Neural cell (in vitro differentiated cells): ENCODE results near the gene PACSIN2. TPM values are rescaled to one million over a fixed set of nuclear protein-coding genes. Genes with fewer than 3 reads are reported as not detected.

Experiments
- H2AFZ ChIP-seq: fragments of 200-600, 300-800 bp; sonication (generic), shearing (Covaris generic); 2 replicates; pipeline ENCODE4 v1.6.0; 2014; ENCODE audit warnings: low read depth, mild to moderate bottlenecking, antibody characterized with exemption, low read length, moderate library complexity
- H3F3A ChIP-seq: fragments of 200-600 bp; shearing (Covaris generic); 2 replicates; pipeline ENCODE4 v1.6.1; 2016; ENCODE audit warnings: mild to moderate bottlenecking, moderate library complexity, mixed read lengths, antibody characterized with exemption, low read length; ENCODE audit not compliant: insufficient read depth, poor library complexity, severe bottlenecking
- H3K27ac ChIP-seq: fragments of 200-600, 300-800 bp; sonication (generic), shearing (Covaris generic); 2 replicates; pipeline ENCODE4 v1.5.1; 2014; ENCODE audit warnings: mild to moderate bottlenecking, low read length, moderate library complexity
- H3K27me3 ChIP-seq: fragments of 300-800, 200-600 bp; sonication (generic), shearing (Covaris generic); 2 replicates; pipeline ENCODE4 v1.6.0; 2014; ENCODE audit warnings: mild to moderate bottlenecking, low read depth, low read length, moderate library complexity; ENCODE audit not compliant: insufficient read depth
- H3K36me3 ChIP-seq: fragments of 300-800, 200-600 bp; sonication (generic), shearing (Covaris generic); 2 replicates; pipeline ENCODE4 v1.5.1; 2014; ENCODE audit warnings: mild to moderate bottlenecking, antibody characterized with exemption, low read length, moderate library complexity; ENCODE audit not compliant: insufficient read depth
- H3K4me2 ChIP-seq: fragments of 300-800, 200-600 bp; sonication (generic), shearing (Covaris generic); 2 replicates; pipeline ENCODE4 v1.6.0; 2014; ENCODE audit warnings: mild to moderate bottlenecking, low read length
- H3K4me3 ChIP-seq: fragments of 300-800, 200-600 bp; sonication (generic), shearing (Covaris generic); 2 replicates; pipeline ENCODE4 v1.5.1; 2014; ENCODE audit warnings: mild to moderate bottlenecking, low read length, moderate library complexity
- H3K79me2 ChIP-seq: fragments of 200-600 bp; shearing (Covaris generic); replicated peaks from 2 replicates; pipeline ENCODE4 v1.6.0; 2014; ENCODE audit warnings: mild to moderate bottlenecking, low read length, moderate library complexity; ENCODE audit not compliant: insufficient read depth
- H3K9ac ChIP-seq: fragments of 300-800, 200-600 bp; sonication (generic), shearing (Covaris generic); 2 replicates; pipeline ENCODE4 v1.6.1; 2016; ENCODE audit warnings: mild to moderate bottlenecking, low read length, mixed read lengths
- H3K9me2 ChIP-seq: fragments of 200-600 bp; shearing (Covaris generic); 2 replicates; pipeline ENCODE4 v1.6.1; 2016; ENCODE audit warnings: mild to moderate bottlenecking, low read length, mixed read lengths; ENCODE audit not compliant: insufficient read depth
- H3K9me3 ChIP-seq: fragments of 200-600, 300-800 bp; sonication (generic), shearing (Covaris generic); 2 replicates; pipeline ENCODE4 v1.6.1; 2016; ENCODE audit warnings: mild to moderate bottlenecking, mixed run types, low read length, moderate library complexity, mixed read lengths
- H4K20me1 ChIP-seq: fragments of 200-600 bp; shearing (Covaris generic); 2 replicates; pipeline ENCODE4 v1.6.1; 2016; ENCODE audit warnings: mild to moderate bottlenecking, mixed run types; ENCODE audit not compliant: insufficient read depth
- EP300 ChIP-seq: fragments of 450-650 bp; conservative IDR thresholded peaks from 2 replicates; pipeline ENCODE4 v1.6.1; 2014; ENCODE audit warnings: antibody characterized with exemption, mild to moderate bottlenecking, moderate library complexity; ENCODE audit not compliant: poor library complexity, severe bottlenecking
- EZH2 ChIP-seq: fragments of 200-600, 300-800 bp; shearing (Covaris generic), sonication (generic); IDR thresholded peaks from 2 replicates; pipeline ENCODE4 v1.6.1; 2014; ENCODE audit warnings: antibody characterized with exemption, low read length, borderline replicate concordance, mild to moderate bottlenecking; ENCODE audit not compliant: insufficient read depth, poor library complexity, severe bottlenecking
- MXI1 ChIP-seq: fragments of 450-650 bp; conservative IDR thresholded peaks from 2 replicates; pipeline ENCODE4 v1.6.1; 2014; ENCODE audit warnings: antibody characterized with exemption, mild to moderate bottlenecking; ENCODE audit not compliant: poor library complexity, severe bottlenecking
- POLR2AphosphoS5 ChIP-seq: IDR thresholded peaks from 2 replicates; pipeline ENCODE4 v1.6.1; 2012
- RAD21 ChIP-seq: fragments of 450-650 bp; conservative IDR thresholded peaks from 2 replicates; pipeline ENCODE4 v1.6.1; 2014; ENCODE audit warnings: antibody characterized with exemption, mild to moderate bottlenecking, moderate library complexity
- SMC3 ChIP-seq: fragments of 450-650 bp; conservative IDR thresholded peaks from 2 replicates; pipeline ENCODE4 v1.6.1; 2014; ENCODE audit warnings: antibody characterized with exemption, mild to moderate bottlenecking, moderate library complexity; ENCODE audit not compliant: poor library complexity
- TAF1 ChIP-seq: IDR thresholded peaks from 2 replicates; pipeline ENCODE4 v1.6.1; 2012; ENCODE audit warnings: low read depth
- polyA plus RNA-seq: library from polyadenylated mRNA; depleted of rRNA; stranded (reverse); fragments of >200 nt; gene quantifications from 2 replicates; pipeline ENCODE4 v1.2.3, GENCODE V29; 2014
- TF ChIP-seq, protein P1 (sequence below): IDR thresholded peaks from 2 replicates; pipeline ENCODE4 v1.6.1; 2012; ENCODE audit warnings: borderline replicate concordance
- TF ChIP-seq, protein P2 (sequence below): fragments of 450-650 bp; IDR thresholded peaks from 2 replicates; pipeline ENCODE4 v1.5.1; 2014; ENCODE audit warnings: antibody characterized with exemption, mild to moderate bottlenecking, moderate library complexity; ENCODE audit not compliant: poor library complexity, severe bottlenecking

Gene PACSIN2
- polyA plus RNA-seq, 1 donor from 2014 or later, result 47.2 TPM

DNA sequence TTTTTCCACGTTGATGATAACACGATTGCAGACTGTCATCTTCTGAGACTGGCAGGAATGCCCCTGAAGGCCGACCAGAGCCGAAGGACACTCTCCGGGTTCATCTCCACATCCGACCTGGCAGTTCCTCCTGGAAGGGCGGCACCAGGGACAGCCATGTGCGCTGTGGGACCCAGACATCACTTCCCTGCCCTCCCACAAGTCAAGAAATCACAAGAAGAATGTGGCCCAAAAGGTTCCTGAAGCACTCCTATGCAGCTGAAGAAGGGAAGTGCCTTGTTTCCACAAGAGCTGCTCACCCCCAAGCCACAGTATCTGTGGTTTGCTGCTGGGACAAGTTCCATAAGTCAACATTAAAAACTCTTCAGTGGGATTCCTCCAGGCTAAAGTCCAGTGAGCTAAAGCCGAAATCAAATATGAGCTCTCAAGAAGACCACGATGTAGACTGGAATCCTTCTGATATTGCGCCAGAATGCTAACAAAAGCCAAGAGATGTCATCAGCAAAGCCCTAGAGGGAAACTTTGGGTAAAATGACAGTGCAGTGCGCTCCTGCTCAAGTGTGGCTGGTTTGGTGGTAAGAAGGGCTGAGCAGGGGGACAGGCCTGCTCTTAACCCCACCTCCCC, 21.2 kb downstream of the PACSIN2 start:
- H3K27me3 ChIP-seq, result no peaks in the 10 kb centered on the region
- H3K36me3 ChIP-seq, result no peaks in the 10 kb centered on the region
- no peak overlapping the region for H3K4me3 ChIP-seq
- H3K4me2 ChIP-seq, result no peak overlapping the region
- no peak overlapping the region for H3K27ac ChIP-seq
- H3K9me3 ChIP-seq, result peaks cover 3% of the 10 kb centered on the region
- H4K20me1 ChIP-seq, result no peaks in the 10 kb centered on the region
- no peak overlapping the region for H3K9ac ChIP-seq
- no peak for TF ChIP-seq RAD21
- TF ChIP-seq MXI1, result no peak
- no peak for TF ChIP-seq SMC3
- TF ChIP-seq, protein P1, sequence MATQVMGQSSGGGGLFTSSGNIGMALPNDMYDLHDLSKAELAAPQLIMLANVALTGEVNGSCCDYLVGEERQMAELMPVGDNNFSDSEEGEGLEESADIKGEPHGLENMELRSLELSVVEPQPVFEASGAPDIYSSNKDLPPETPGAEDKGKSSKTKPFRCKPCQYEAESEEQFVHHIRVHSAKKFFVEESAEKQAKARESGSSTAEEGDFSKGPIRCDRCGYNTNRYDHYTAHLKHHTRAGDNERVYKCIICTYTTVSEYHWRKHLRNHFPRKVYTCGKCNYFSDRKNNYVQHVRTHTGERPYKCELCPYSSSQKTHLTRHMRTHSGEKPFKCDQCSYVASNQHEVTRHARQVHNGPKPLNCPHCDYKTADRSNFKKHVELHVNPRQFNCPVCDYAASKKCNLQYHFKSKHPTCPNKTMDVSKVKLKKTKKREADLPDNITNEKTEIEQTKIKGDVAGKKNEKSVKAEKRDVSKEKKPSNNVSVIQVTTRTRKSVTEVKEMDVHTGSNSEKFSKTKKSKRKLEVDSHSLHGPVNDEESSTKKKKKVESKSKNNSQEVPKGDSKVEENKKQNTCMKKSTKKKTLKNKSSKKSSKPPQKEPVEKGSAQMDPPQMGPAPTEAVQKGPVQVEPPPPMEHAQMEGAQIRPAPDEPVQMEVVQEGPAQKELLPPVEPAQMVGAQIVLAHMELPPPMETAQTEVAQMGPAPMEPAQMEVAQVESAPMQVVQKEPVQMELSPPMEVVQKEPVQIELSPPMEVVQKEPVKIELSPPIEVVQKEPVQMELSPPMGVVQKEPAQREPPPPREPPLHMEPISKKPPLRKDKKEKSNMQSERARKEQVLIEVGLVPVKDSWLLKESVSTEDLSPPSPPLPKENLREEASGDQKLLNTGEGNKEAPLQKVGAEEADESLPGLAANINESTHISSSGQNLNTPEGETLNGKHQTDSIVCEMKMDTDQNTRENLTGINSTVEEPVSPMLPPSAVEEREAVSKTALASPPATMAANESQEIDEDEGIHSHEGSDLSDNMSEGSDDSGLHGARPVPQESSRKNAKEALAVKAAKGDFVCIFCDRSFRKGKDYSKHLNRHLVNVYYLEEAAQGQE, result no peak
- TF ChIP-seq EZH2, result no peak
- TF ChIP-seq, protein P2, sequence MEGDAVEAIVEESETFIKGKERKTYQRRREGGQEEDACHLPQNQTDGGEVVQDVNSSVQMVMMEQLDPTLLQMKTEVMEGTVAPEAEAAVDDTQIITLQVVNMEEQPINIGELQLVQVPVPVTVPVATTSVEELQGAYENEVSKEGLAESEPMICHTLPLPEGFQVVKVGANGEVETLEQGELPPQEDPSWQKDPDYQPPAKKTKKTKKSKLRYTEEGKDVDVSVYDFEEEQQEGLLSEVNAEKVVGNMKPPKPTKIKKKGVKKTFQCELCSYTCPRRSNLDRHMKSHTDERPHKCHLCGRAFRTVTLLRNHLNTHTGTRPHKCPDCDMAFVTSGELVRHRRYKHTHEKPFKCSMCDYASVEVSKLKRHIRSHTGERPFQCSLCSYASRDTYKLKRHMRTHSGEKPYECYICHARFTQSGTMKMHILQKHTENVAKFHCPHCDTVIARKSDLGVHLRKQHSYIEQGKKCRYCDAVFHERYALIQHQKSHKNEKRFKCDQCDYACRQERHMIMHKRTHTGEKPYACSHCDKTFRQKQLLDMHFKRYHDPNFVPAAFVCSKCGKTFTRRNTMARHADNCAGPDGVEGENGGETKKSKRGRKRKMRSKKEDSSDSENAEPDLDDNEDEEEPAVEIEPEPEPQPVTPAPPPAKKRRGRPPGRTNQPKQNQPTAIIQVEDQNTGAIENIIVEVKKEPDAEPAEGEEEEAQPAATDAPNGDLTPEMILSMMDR, result no peak
- no peak for TF ChIP-seq POLR2AphosphoS5
- no peak for TF ChIP-seq EP300
- TF ChIP-seq TAF1, result no peak
- H3K9me2 ChIP-seq, result no peaks in the 10 kb centered on the region
- no peaks in the 10 kb centered on the region for H3F3A ChIP-seq
- peaks cover 5% of the 10 kb centered on the region for H3K79me2 ChIP-seq
- no peak overlapping the region for H2AFZ ChIP-seq

DNA sequence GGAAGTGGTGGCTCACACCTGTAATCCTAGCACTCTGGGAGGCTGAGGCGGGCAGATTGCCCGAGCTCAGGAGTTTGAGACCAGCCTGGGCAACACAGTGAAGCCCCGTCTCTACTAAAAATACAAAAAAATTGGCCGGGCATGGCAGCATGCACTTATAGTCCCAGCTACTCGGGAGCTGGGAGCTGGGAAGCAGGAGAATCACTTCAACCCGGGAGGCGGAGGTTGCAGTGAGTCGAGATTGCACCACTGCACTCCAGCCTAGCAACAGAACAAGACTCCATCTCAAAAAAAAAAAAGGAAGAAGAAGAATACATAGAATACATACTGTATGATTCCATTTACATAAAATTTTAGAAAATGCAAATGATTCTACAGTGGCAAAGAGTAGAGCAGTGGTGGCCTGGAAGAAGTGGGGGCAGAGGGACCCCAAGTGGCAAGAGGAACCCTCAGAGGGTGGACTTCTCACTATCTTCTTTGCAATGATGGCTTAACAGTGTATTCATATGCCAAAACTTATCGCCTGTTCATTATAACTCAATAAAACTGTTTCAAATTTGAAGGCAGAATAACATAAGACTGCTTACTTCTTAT, 22.0 kb downstream of the PACSIN2 start:
- no peak for TF ChIP-seq TAF1
- no peak for TF ChIP-seq EP300
- H3K27me3 ChIP-seq, result no peaks in the 10 kb centered on the region
- no peak overlapping the region for H3K4me3 ChIP-seq
- H2AFZ ChIP-seq, result no peak overlapping the region
- H3K9me3 ChIP-seq, result peaks cover 3% of the 10 kb centered on the region
- H4K20me1 ChIP-seq, result no peaks in the 10 kb centered on the region
- H3K4me2 ChIP-seq, result no peak overlapping the region
- no peaks in the 10 kb centered on the region for H3K9me2 ChIP-seq
- H3K79me2 ChIP-seq, result peaks cover under 1% of the 10 kb centered on the region
- H3K36me3 ChIP-seq, result no peaks in the 10 kb centered on the region
- no peak overlapping the region for H3K27ac ChIP-seq
- no peaks in the 10 kb centered on the region for H3F3A ChIP-seq
- no peak overlapping the region for H3K9ac ChIP-seq
